HepG2 (cell line): ENCODE results near the gene RNF123. TPM values are rescaled to one million over a fixed set of nuclear protein-coding genes. Genes with fewer than 3 reads are reported as not detected.
A peak's percentile ranks its signal among the peaks of the same experiment; 100 is the strongest.

Experiments
- ATAC-seq: fragments of 200-7000 bp; cut with Tn5 transposase; 3 replicates; pipeline ENCODE4 v1.9.1; 2020; ENCODE audit warnings: mild to moderate bottlenecking, moderate library complexity
- BruUV-seq: library from RNA; stranded (reverse); fragments of 400-500 nt; replicated peaks from 2 replicates; lab custom pipeline; 2021; lab: Mats Ljungman, UMichigan
- CTCF ChIA-PET: fragments of 300-600 bp; formaldehyde crosslinking; extraction: SDS; loops from one replicate; lab custom pipeline; 2021; ENCODE audit warnings: low total read pairs, inconsistent platforms, low intra/inter-chr PET ratio; lab: Yijun Ruan, JAX
- POLR2A ChIA-PET: fragments of 350-600 bp; sonication (Branson Sonifier 250); formaldehyde crosslinking; loops from one replicate; lab custom pipeline; 2020; ENCODE audit warnings: antibody characterized with exemption, inconsistent platforms; lab: Yijun Ruan, JAX
- DNase-seq: peaks from one replicate; pipeline ENCODE4 v3.0.0-alpha.2; 2015; ENCODE audit warnings: low spot score
- FAIRE-seq: peaks from 3 replicates; lab custom pipeline; 2011; peaks lifted over from hg19 to GRCh38; lab: Jason Lieb, UNC
- H2AFZ ChIP-seq: one replicate; pipeline ENCODE4 v1.6.1; 2011; ENCODE audit warnings: low read length, inconsistent platforms
- H3K27ac ChIP-seq: fragments of 300-600 bp; 3 replicates; pipeline ENCODE4 v1.8.0; 2011; ENCODE audit warnings: mixed run types, mild to moderate bottlenecking, mixed read lengths, low read length, inconsistent platforms; ENCODE audit not compliant: insufficient read depth; ENCODE audit errors: extremely low read length
- H3K27me3 ChIP-seq, 2 experiments: fragments of 200-600 bp in 1 of 2; 2 replicates in 1 of 2; 3 replicates in 1 of 2; pipeline versions ENCODE4 v1.6.0 to v1.8.0; 2011; ENCODE audit warnings: low read length in 2 of 2, mild to moderate bottlenecking in 2 of 2, moderate library complexity in 2 of 2, inconsistent platforms in 1 of 2; ENCODE audit not compliant: insufficient read depth in 2 of 2, control insufficient read depth in 1 of 2
- H3K36me3 ChIP-seq, 2 experiments: fragments of 200-600 bp in 1 of 2; replicated peaks in 1 of 2; 2 replicates in 1 of 2; 3 replicates in 1 of 2; pipeline versions ENCODE4 v1.5.1 to v1.8.0; 2011; ENCODE audit warnings: low read length in 2 of 2, inconsistent platforms in 1 of 2; ENCODE audit not compliant: insufficient read depth in 2 of 2, control insufficient read depth in 1 of 2
- H3K4me1 ChIP-seq: 2 replicates; pipeline ENCODE4 v1.5.1; 2012; ENCODE audit warnings: low read length, inconsistent platforms; ENCODE audit not compliant: insufficient read depth
- H3K4me2 ChIP-seq: 2 replicates; pipeline ENCODE4 v1.6.0; 2011; ENCODE audit warnings: low read depth, low read length, inconsistent platforms
- H3K4me3 ChIP-seq, 3 experiments: fragments of 200-600 bp in 1 of 3; sonication (generic), shearing (Covaris generic) in 1 of 3; replicated peaks in 1 of 3; 2 replicates each; pipeline ENCODE4 v1.5.1; 2011 to 2016; ENCODE audit warnings: low read length in 3 of 3, inconsistent platforms in 2 of 3, low read depth in 2 of 3, mild to moderate bottlenecking in 2 of 3, control low read depth in 1 of 3, mixed read lengths in 1 of 3; ENCODE audit not compliant: insufficient read depth in 1 of 3
- H3K79me2 ChIP-seq: one replicate; pipeline ENCODE4 v1.6.1; 2011; ENCODE audit warnings: low read length, inconsistent platforms; ENCODE audit not compliant: insufficient read depth
- H3K9ac ChIP-seq: 2 replicates; pipeline ENCODE4 v1.6.0; 2011; ENCODE audit warnings: mild to moderate bottlenecking, low read depth, low read length, inconsistent platforms; ENCODE audit not compliant: insufficient read depth
- H3K9me3 ChIP-seq: 2 replicates; pipeline ENCODE4 v1.5.1; 2012; ENCODE audit warnings: mild to moderate bottlenecking, low read length
- H4K20me1 ChIP-seq: 2 replicates; pipeline ENCODE4 v1.6.0; 2011; ENCODE audit warnings: inconsistent platforms, mild to moderate bottlenecking, low read length, moderate library complexity; ENCODE audit not compliant: insufficient read depth
- AGO2 ChIP-seq: fragments of 200-400 bp; formaldehyde crosslinking; optimal IDR thresholded peaks from 2 replicates; pipeline ENCODE3; 2017; ENCODE audit warnings: mild to moderate bottlenecking, low read depth, low read length, moderate library complexity
- KLF11 ChIP-seq: IDR thresholded peaks from 2 replicates; pipeline ENCODE4 v1.6.1; 2016; ENCODE audit warnings: missing compliant biosample characterization
- MATR3 ChIP-seq: sonication (generic); formaldehyde crosslinking; IDR thresholded peaks from 2 replicates; pipeline ENCODE4 v1.4.0; 2020; ENCODE audit warnings: missing genetic modification reagents
- NR0B2 ChIP-seq: sonication (generic); formaldehyde crosslinking; IDR thresholded peaks from 2 replicates; pipeline ENCODE4 v1.4.0; 2020; ENCODE audit warnings: mild to moderate bottlenecking, missing genetic modification reagents
- RARA ChIP-seq: IDR thresholded peaks from 2 replicates; pipeline ENCODE4 v1.6.1; 2016; ENCODE audit warnings: missing genetic modification reagents, missing compliant biosample characterization
- RBM22 ChIP-seq: fragments of 200-400 bp; formaldehyde crosslinking; optimal IDR thresholded peaks from 2 replicates; pipeline ENCODE3; 2017; ENCODE audit warnings: mild to moderate bottlenecking, low read length, moderate library complexity
- RNF2 ChIP-seq: fragments of 450-650 bp; conservative IDR thresholded peaks from 2 replicates; pipeline ENCODE4 v1.6.1; 2016; ENCODE audit warnings: low read depth
- SOX5 ChIP-seq: IDR thresholded peaks from 2 replicates; pipeline ENCODE4 v1.6.1; 2016; ENCODE audit warnings: borderline replicate concordance
- TAF1 ChIP-seq: sonication (generic); formaldehyde crosslinking; IDR thresholded peaks from 2 replicates; pipeline ENCODE4 v1.4.0; 2020; ENCODE audit warnings: missing genetic modification reagents
- TARDBP ChIP-seq: sonication (generic); formaldehyde crosslinking; IDR thresholded peaks from 2 replicates; pipeline ENCODE4 v1.8.0; 2022; ENCODE audit warnings: mild to moderate bottlenecking, missing genetic modification reagents
- ZFP82 ChIP-seq: sonication (generic); formaldehyde crosslinking; IDR thresholded peaks from 2 replicates; pipeline ENCODE4 v1.5.1; 2020; ENCODE audit warnings: mild to moderate bottlenecking, missing genetic modification reagents, borderline replicate concordance
- ZFP91 ChIP-seq: sonication (generic); formaldehyde crosslinking; IDR thresholded peaks from 2 replicates; pipeline ENCODE4 v1.9.0; 2022; ENCODE audit warnings: missing genetic modification reagents, mild to moderate bottlenecking, borderline replicate concordance
- ZNF329 ChIP-seq: sonication (generic); formaldehyde crosslinking; IDR thresholded peaks from 2 replicates; pipeline ENCODE4 v1.9.0; 2021; ENCODE audit warnings: low read depth, mild to moderate bottlenecking, missing genetic modification reagents
- ZNF335 ChIP-seq: sonication (generic); formaldehyde crosslinking; IDR thresholded peaks from 2 replicates; pipeline ENCODE4 v1.4.0; 2020; ENCODE audit warnings: missing genetic modification reagents
- ZNF484 ChIP-seq: sonication (generic); formaldehyde crosslinking; IDR thresholded peaks from 2 replicates; pipeline ENCODE4 v1.5.1; 2020; ENCODE audit warnings: mild to moderate bottlenecking, low read depth, missing genetic modification reagents, borderline replicate concordance
- ZNF687 ChIP-seq: sonication (generic); formaldehyde crosslinking; IDR thresholded peaks from 2 replicates; pipeline ENCODE4 v1.5.1; 2020; ENCODE audit warnings: mild to moderate bottlenecking, missing genetic modification reagents, moderate library complexity
- ZUFSP ChIP-seq: sonication (generic); formaldehyde crosslinking; IDR thresholded peaks from 2 replicates; pipeline ENCODE4 v1.9.0; 2021; ENCODE audit warnings: missing genetic modification reagents, mild to moderate bottlenecking, borderline replicate concordance
- WGBS: methylation state at CpG from one replicate; pipeline ENCODE4 v1.1.6; 2017; ENCODE audit warnings: low lambda C conversion rate; 5-methylcytosine and 5-hydroxymethylcytosine counted together
- in situ Hi-C: cut with HindIII; loops from 2 replicates; pipeline ENCODE4 v1.10.0; 2017; ENCODE audit warnings: low pct_unique_long_range_greater_than_20kb; ENCODE audit not compliant: extremely low pct_ligation_motif_present
- intact Hi-C: fragments of 100-400 bp; cut with micrococcal nuclease; formaldehyde crosslinking; loops from one replicate; pipeline ENCODE4 v1.10.0; 2022; ENCODE audit not compliant: unreplicated experiment
- polyA plus RNA-seq, 8 experiments: library from polyadenylated mRNA; depleted of rRNA in 3 of 8; stranded (reverse) in 7 of 8; unstranded in 1 of 8; fragments of >200 nt; fragmentation: Illumina TruSeq in 4 of 8; extraction: Trizol in 4 of 8; gene quantifications; 2 replicates each; pipeline versions ENCODE4 v1.2.1 to v1.2.3, GENCODE V29; 2011 to 2016; ENCODE audit warnings: low read depth in 4 of 8, missing spikeins in 1 of 8, mixed read lengths in 1 of 8; ENCODE audit not compliant: insufficient read depth in 1 of 8
- total RNA-seq, 5 experiments: library from RNA; depleted of rRNA; stranded (reverse); fragments of >200 nt; fragmentation: Illumina TruSeq; extraction: Trizol; gene quantifications; 2 replicates each; pipeline ENCODE4 v1.2.3, GENCODE V29; 2016; ENCODE audit warnings: low read depth in 1 of 5

Gene RNF123
- total and polyA plus RNA-seq, 2 of the 13 experiments (the other 11 are each of a cell fraction or from before 2014, with no cell fraction given), result 29.9 to 82.2 TPM

DNA sequence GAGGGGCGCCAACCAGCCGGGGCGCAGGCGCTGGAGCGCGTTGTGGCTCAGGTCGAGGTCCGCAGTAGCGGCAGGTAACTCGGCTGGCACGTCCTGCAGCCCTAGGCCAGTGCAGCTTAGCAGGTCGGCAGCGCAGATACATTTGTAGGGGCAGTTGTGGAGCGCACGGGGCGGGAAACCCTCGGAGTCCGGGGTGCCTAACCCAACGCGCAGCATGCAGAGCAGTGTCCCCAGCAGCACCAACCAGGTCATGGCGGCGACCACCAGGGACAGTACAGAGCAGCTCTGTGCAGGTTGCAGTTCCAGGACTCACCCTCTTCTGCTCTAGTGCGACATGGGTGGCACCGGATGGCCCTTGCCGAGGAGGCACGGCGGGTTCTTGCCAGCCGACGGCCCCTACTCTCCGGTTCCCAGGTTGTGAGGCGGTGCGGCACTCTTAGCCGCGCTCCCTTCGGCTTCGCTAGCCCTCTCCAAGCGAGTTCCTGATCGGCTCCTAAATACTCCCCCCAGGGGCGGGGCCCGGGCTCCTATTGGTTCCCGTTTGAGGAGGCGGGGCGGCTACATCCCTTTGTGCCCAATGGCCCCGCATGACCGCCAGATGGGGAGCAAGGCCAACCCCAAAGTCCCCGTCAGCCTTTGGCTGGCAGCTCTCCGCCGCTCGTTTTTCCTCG is 30.0 kb downstream of the RNF123 start, which contains the start of gene AMIGO3:
AMIGO3 (minus strand) TSS at position 471 of the 671 bp plus-strand sequence; CDS start at position 252, 219 bp downstream.
- in situ Hi-C loops, result no loop called here
- FAIRE-seq, result no peak
- ATAC-seq, result peak; percentile 9
- DNase-seq, result no peak
- ChIA-PET CTCF (no interaction called here), POLR2A (no interaction called here)
- BruUV-seq, result no TSS peak
- Histone ChIP-seq H4K20me1 (no peaks in the 10 kb centered on the region), H3K27ac (no peak within 1 kb of the TSS), H3K4me3 (no peak within 1 kb of the TSS), H3K4me1 (peaks cover 10% of the 10 kb centered on the region), H3K9me3 (no peaks in the 10 kb centered on the region), H3K4me2 (no peak within 1 kb of the TSS), H3K27me3 (no peaks in the 10 kb centered on the region), H3K79me2 (peaks cover 13% of the 10 kb centered on the region), H3K9ac (no peak within 1 kb of the TSS), H3K36me3 (peaks cover 16 to 19% of the 10 kb centered on the region in 2 experiments; a peak in 4 of 5 replicates), H2AFZ (no peak within 1 kb of the TSS)
- intact Hi-C loops, result no loop called here
- WGBS, result 97% methylated on average over 47 of the region's 50 CpGs
- TF ChIP-seq RARA (CRISPR knock-in tag), result no peak
- TF ChIP-seq TARDBP (CRISPR knock-in tag), result no peak
- peak; percentile 86 for TF ChIP-seq AGO2
- no peak for TF ChIP-seq TAF1 (CRISPR knock-in tag)
- no peak for TF ChIP-seq RNF2
- no peak for TF ChIP-seq ZFP82
- no peak for TF ChIP-seq KLF11 (CRISPR knock-in tag)
- TF ChIP-seq RBM22, result peak; percentile 69
- no peak for TF ChIP-seq ZNF329 (CRISPR knock-in tag)
- TF ChIP-seq SOX5 (CRISPR knock-in tag), result no peak
- TF ChIP-seq ZFP91 (CRISPR knock-in tag), result no peak
- TF ChIP-seq ZUFSP (CRISPR knock-in tag), result no peak
- no peak for TF ChIP-seq NR0B2 (CRISPR knock-in tag)
- TF ChIP-seq ZNF335 (CRISPR knock-in tag), result no peak
- TF ChIP-seq ZNF687 (CRISPR knock-in tag), result no peak
- no peak for TF ChIP-seq ZNF484
- no peak for TF ChIP-seq MATR3 (CRISPR knock-in tag)
